Keratinocyte (primary cell): ENCODE data around the gene KLRK1. TPM values are rescaled to one million over a fixed set of nuclear protein-coding genes. Genes with fewer than 3 reads are reported as not detected.
"Not testable (repeated sequence)": the region's sequence is repeated elsewhere in the genome, so short reads cannot be mapped to it uniquely, and the experiment has no call there.

Experiments
- DNase-seq: peaks from one replicate; pipeline ENCODE4 v3.0.0-alpha.2; 2011; ENCODE audit warnings: low read depth, missing footprints, low spot score
- FAIRE-seq: peaks from 2 replicates; lab custom pipeline; 2011; peaks lifted over from hg19 to GRCh38; lab: Jason Lieb, UNC
- H2AFZ ChIP-seq: 2 replicates; pipeline ENCODE4 v1.6.0; 2012; ENCODE audit warnings: low read length, control low read depth, inconsistent platforms; ENCODE audit not compliant: control insufficient read depth
- H3K27ac ChIP-seq: 2 replicates; pipeline ENCODE4 v1.5.1; 2011; ENCODE audit warnings: low read length; ENCODE audit not compliant: control insufficient read depth, insufficient read depth
- H3K27me3 ChIP-seq: 3 replicates; pipeline ENCODE4 v1.6.0; 2011; ENCODE audit warnings: low read length; ENCODE audit not compliant: control insufficient read depth, insufficient read depth; ENCODE audit errors: extremely low read depth
- H3K36me3 ChIP-seq, 2 experiments: 2 replicates in 1 of 2; 3 replicates in 1 of 2; pipeline ENCODE4 v1.5.1; 2011; ENCODE audit warnings: low read length in 2 of 2, mild to moderate bottlenecking in 1 of 2; ENCODE audit not compliant: control insufficient read depth in 2 of 2, insufficient read depth in 2 of 2; ENCODE audit errors: extremely low read depth in 1 of 2
- H3K4me1 ChIP-seq: 3 replicates; pipeline ENCODE4 v1.5.1; 2011; ENCODE audit warnings: low read length; ENCODE audit not compliant: control insufficient read depth, insufficient read depth; ENCODE audit errors: extremely low read depth
- H3K4me2 ChIP-seq: 3 replicates; pipeline ENCODE4 v1.6.0; 2011; ENCODE audit warnings: low read depth, low read length; ENCODE audit not compliant: control insufficient read depth, insufficient read depth; ENCODE audit errors: extremely low read depth
- H3K4me3 ChIP-seq, 3 experiments: fragments of 200-600 bp in 1 of 3; sonication (generic) in 1 of 3; 2 replicates in 2 of 3; 3 replicates in 1 of 3; pipeline ENCODE4 v1.5.1; 2011 to 2016; ENCODE audit warnings: low read length in 3 of 3, mild to moderate bottlenecking in 3 of 3, control low read depth in 2 of 3, inconsistent platforms in 1 of 3, low read depth in 1 of 3, mixed read lengths in 1 of 3, mixed run types in 1 of 3, moderate library complexity in 1 of 3; ENCODE audit not compliant: control insufficient read depth in 2 of 3, insufficient read depth in 2 of 3; ENCODE audit errors: extremely low read depth in 1 of 3
- H3K79me2 ChIP-seq: 2 replicates; pipeline ENCODE4 v1.6.0; 2012; ENCODE audit warnings: low read length; ENCODE audit not compliant: control insufficient read depth, insufficient read depth
- H3K9ac ChIP-seq: 3 replicates; pipeline ENCODE4 v1.6.0; 2011; ENCODE audit warnings: low read length; ENCODE audit not compliant: control insufficient read depth, insufficient read depth; ENCODE audit errors: extremely low read depth
- H3K9me1 ChIP-seq: 3 replicates; pipeline ENCODE4 v1.6.0; 2011; ENCODE audit warnings: low read length; ENCODE audit not compliant: control insufficient read depth, insufficient read depth; ENCODE audit errors: extremely low read depth
- H3K9me3 ChIP-seq: 2 replicates; pipeline ENCODE4 v1.5.1; 2012; ENCODE audit warnings: low read depth, low read length; ENCODE audit not compliant: control insufficient read depth
- H4K20me1 ChIP-seq: 3 replicates; pipeline ENCODE4 v1.6.0; 2011; ENCODE audit warnings: low read length; ENCODE audit not compliant: control insufficient read depth, insufficient read depth; ENCODE audit errors: extremely low read depth
- CTCF ChIP-seq, 3 experiments: IDR thresholded peaks in 1 of 3; conservative IDR thresholded peaks in 1 of 3; optimal IDR thresholded peaks in 1 of 3; 2 replicates in 2 of 3; 3 replicates in 1 of 3; pipeline versions ENCODE3 to v1.5.1; 2011; ENCODE audit warnings: low read length in 3 of 3, mild to moderate bottlenecking in 3 of 3, moderate library complexity in 2 of 3, control low read depth in 1 of 3, inconsistent platforms in 1 of 3; ENCODE audit not compliant: insufficient read depth in 2 of 3; ENCODE audit errors: extremely low read depth in 1 of 3
- EZH2 ChIP-seq: IDR thresholded peaks from one replicate; pipeline ENCODE4 v1.6.1; 2012; ENCODE audit warnings: inconsistent platforms, mild to moderate bottlenecking, low read length, moderate library complexity
- dilution Hi-C: fragments of 300-500 bp; cut with MboI; formaldehyde crosslinking; loops from one replicate; pipeline ENCODE4 v1.7.0; 2020; ENCODE audit warnings: low sequenced_read_pairs; ENCODE audit not compliant: extremely low pct_ligation_motif_present
- polyA plus RNA-seq, 5 experiments: library from polyadenylated mRNA; depleted of rRNA in 3 of 5; stranded (reverse) in 3 of 5; stranded (forward) in 1 of 5; unstranded in 1 of 5; fragments of >200 nt; gene quantifications; 1 replicate in 1 of 5; 2 replicates in 3 of 5; 3 replicates in 1 of 5; pipeline versions ENCODE4 v1.2.1 to v1.2.3, GENCODE V29; 2011 to 2012; ENCODE audit warnings: missing spikeins in 2 of 5, low read depth in 1 of 5, low replicate concordance in 1 of 5

Gene KLRK1
- polyA plus RNA-seq, 1 donor (not counting 4 experiments of a cell fraction or from before 2014, with no cell fraction given): not detected

GRCh38 chr12:10331642-10332239 lies 58.1 kb downstream of the KLRK1 start:
- TF ChIP-seq EZH2 (no peak), CTCF (optimal IDR thresholded peaks at IDR 0.05 in 1 of 3, IDR thresholded peaks at IDR 0.05 in 1 of 3, conservative IDR thresholded peaks at IDR 0.05 in 1 of 3; ENCODE audit: extremely low read depth in 1 of 3, insufficient read depth in 2 of 3, low read length in 3 of 3) (peak; percentile 73 to 75 (median 74))
- H3K4me2 ChIP-seq: no peak overlapping the region
- H3K27ac ChIP-seq: no peak overlapping the region
- H3K4me3 ChIP-seq: no peak overlapping the region
- dilution Hi-C loops: no loop called here
- no peaks in the 10 kb centered on the region for H4K20me1 ChIP-seq
- FAIRE-seq: peak; percentile 32
- H3K36me3 ChIP-seq: no peaks in the 10 kb centered on the region
- no peaks in the 10 kb centered on the region for H3K9me1 ChIP-seq
- peak overlapping the region; percentile 54 for H2AFZ ChIP-seq
- H3K27me3 ChIP-seq: no peaks in the 10 kb centered on the region
- no peak overlapping the region for H3K9ac ChIP-seq
- no peaks in the 10 kb centered on the region for H3K9me3 ChIP-seq
- H3K4me1 ChIP-seq: no peaks in the 10 kb centered on the region
- no peaks in the 10 kb centered on the region for H3K79me2 ChIP-seq
- no peak for DNase-seq

- DNase-seq, H3K36me3 ChIP-seq, H3K27me3 ChIP-seq, H2AFZ ChIP-seq, H3K4me2 ChIP-seq, FAIRE-seq, H3K4me1 ChIP-seq, H4K20me1 ChIP-seq, H3K27ac ChIP-seq, dilution Hi-C loops, H3K9ac ChIP-seq, H3K79me2 ChIP-seq, H3K9me3 ChIP-seq, H3K9me1 ChIP-seq, H3K4me3 ChIP-seq: not testable (repeated sequence)
Measured at GRCh38 chr12:10328691-10329090, 61.1 kb downstream of the KLRK1 start.

Other genes starting within 250 kb of the KLRK1 start
- gene OLR1, start 217.9 kb downstream of the KLRK1 start, polyA plus RNA-seq: 0.03 to 0.18 TPM (median 0.17 TPM) in 3 replicates
- 0.03 TPM in 1 of 3 replicates, not detected in the others for gene TMEM52B, start 211.0 kb downstream of the KLRK1 start, polyA plus RNA-seq
- 15.6 to 27.2 TPM (median 24.3 TPM) in 3 replicates for gene GABARAPL1, start 177.2 kb downstream of the KLRK1 start, polyA plus RNA-seq
- under 0.01 TPM in 2 of 3 replicates, not detected in the other for gene KLRD1, start 82.2 kb downstream of the KLRK1 start, polyA plus RNA-seq
- not detected in 3 replicates for gene KLRC4, start 19.7 kb upstream of the KLRK1 start, polyA plus RNA-seq
- not detected in 3 replicates for gene KLRC3, start 30.6 kb upstream of the KLRK1 start, polyA plus RNA-seq
- 0.09 TPM in 1 of 3 replicates, not detected in the others for gene KLRC2, start 46.0 kb upstream of the KLRK1 start, polyA plus RNA-seq
- gene KLRC1, start 63.3 kb upstream of the KLRK1 start, polyA plus RNA-seq: 0.07 TPM in 1 of 3 replicates, not detected in the others
- gene EIF2S3B, start 115.8 kb upstream of the KLRK1 start, polyA plus RNA-seq: 0.42 to 0.66 TPM (median 0.52 TPM) in 3 replicates
- gene MAGOHB, start 223.6 kb upstream of the KLRK1 start, polyA plus RNA-seq: 13.3 to 34.2 TPM (median 23.1 TPM) in 3 replicates